Measurements from ENCODE around the gene RAB36. TPM values are rescaled to one million over a fixed set of nuclear protein-coding genes. Genes with fewer than 3 reads are reported as not detected.
A peak's percentile ranks its signal among the peaks of the same experiment; 100 is the strongest.

The RAB36 gene
- polyA plus RNA-seq (ENCODE audit: insufficient read length in 4 of 4): 10 to 100 TPM; 15.9 to 17.2 (median 16.5) TPM

GRCh38 chr22:23144932-23145877 is at the start of gene RAB36:
Gene RAB36, plus strand, starts transcription at chr22:23145477. Its CDS starts 1,140 bp downstream, at chr22:23146617.
- peak; percentile 92 to 96 (median 94) for DNase-seq (ENCODE audit: low read depth in 4 of 4, low spot score in 3 of 4)

- no peak for DNase-seq (ENCODE audit: low read depth in 4 of 4, low spot score in 3 of 4)
Observed at GRCh38 chr22:23095733-23096342, 49.4 kb upstream of the RAB36 start.

GRCh38 chr22:23097412-23098229 is 47.7 kb upstream of the RAB36 start:
- DNase-seq (ENCODE audit: low read depth in 4 of 4, low spot score in 3 of 4): no peak

- DNase-seq (ENCODE audit: low read depth in 4 of 4, low spot score in 3 of 4): no peak
Observed at GRCh38 chr22:23098230-23098705, 47.0 kb upstream of the RAB36 start.

- no peak for DNase-seq (ENCODE audit: low read depth in 4 of 4, low spot score in 3 of 4)
Observed at GRCh38 chr22:23098718-23099530, 46.4 kb upstream of the RAB36 start.

- no peak for DNase-seq (ENCODE audit: low read depth in 4 of 4, low spot score in 3 of 4)
Observed at GRCh38 chr22:23099531-23099804, 45.8 kb upstream of the RAB36 start.

GRCh38 chr22:23100124-23100801 is 45.0 kb upstream of the RAB36 start:
- DNase-seq (ENCODE audit: low read depth in 4 of 4, low spot score in 3 of 4): no peak

- no peak for DNase-seq (ENCODE audit: low read depth in 4 of 4, low spot score in 3 of 4)
Observed at GRCh38 chr22:23101524-23101923, 43.8 kb upstream of the RAB36 start.

- no peak for DNase-seq (ENCODE audit: low read depth in 4 of 4, low spot score in 3 of 4)
Observed at GRCh38 chr22:23102002-23102655, 43.1 kb upstream of the RAB36 start.

GRCh38 chr22:23102776-23103175 is 42.5 kb upstream of the RAB36 start:
- DNase-seq (ENCODE audit: low read depth in 4 of 4, low spot score in 3 of 4): no peak

- no peak for DNase-seq (ENCODE audit: low read depth in 4 of 4, low spot score in 3 of 4)
Observed at GRCh38 chr22:23103199-23103954, 41.9 kb upstream of the RAB36 start.

- no peak for DNase-seq (ENCODE audit: low read depth in 4 of 4, low spot score in 3 of 4)
Observed at GRCh38 chr22:23104187-23104971, 40.9 kb upstream of the RAB36 start.

- DNase-seq (ENCODE audit: low read depth in 4 of 4, low spot score in 3 of 4): no peak
Observed at GRCh38 chr22:23105304-23105703, 40.0 kb upstream of the RAB36 start.

GRCh38 chr22:23105919-23106318 is 39.4 kb upstream of the RAB36 start:
- DNase-seq (ENCODE audit: low read depth in 4 of 4, low spot score in 3 of 4): no peak

- DNase-seq (ENCODE audit: low read depth in 4 of 4, low spot score in 3 of 4): no peak
Observed at GRCh38 chr22:23106344-23106743, 38.9 kb upstream of the RAB36 start.

GRCh38 chr22:23106906-23107367 is 38.3 kb upstream of the RAB36 start:
- no peak for DNase-seq (ENCODE audit: low read depth in 4 of 4, low spot score in 3 of 4)

GRCh38 chr22:23107487-23108248 is 37.6 kb upstream of the RAB36 start:
- no peak for DNase-seq (ENCODE audit: low read depth in 4 of 4, low spot score in 3 of 4)
